Colonic mucosa (tissue), 4 donors: ENCODE measurements around the gene IQCN. TPM values are rescaled to one million over a fixed set of nuclear protein-coding genes. Genes with fewer than 3 reads are reported as not detected.

Experiments used
- DNase-seq: peaks from one replicate; pipeline ENCODE4 v3.0.0-alpha.2; 2020
- H3K27ac ChIP-seq: fragments of 200-600 bp; one replicate; pipeline ENCODE4 v1.8.0; 2021
- H3K27me3 ChIP-seq: fragments of 200-600 bp; one replicate; pipeline ENCODE4 v1.8.0; 2021
- H3K36me3 ChIP-seq: fragments of 200-600 bp; one replicate; pipeline ENCODE4 v1.8.0; 2021
- H3K4me1 ChIP-seq: fragments of 200-600 bp; one replicate; pipeline ENCODE4 v1.8.0; 2021; ENCODE audit warnings: mild to moderate bottlenecking
- H3K4me3 ChIP-seq: fragments of 200-600 bp; one replicate; pipeline ENCODE4 v1.8.0; 2021
- H3K9ac ChIP-seq, 2 donors: one replicate each; pipeline ENCODE4 v1.7.0; 2013; ENCODE audit warnings: control low read depth in 2 of 2, low read depth in 2 of 2, low read length in 2 of 2
- H3K9me3 ChIP-seq: fragments of 200-600 bp; one replicate; pipeline ENCODE4 v1.8.0; 2021
- CTCF ChIP-seq: fragments of 200-600 bp; IDR thresholded peaks from one replicate; pipeline ENCODE4 v1.8.0; 2022; ENCODE audit warnings: antibody characterized with exemption, mild to moderate bottlenecking
- intact Hi-C: fragments of 100-400 bp; cut with DNase I; formaldehyde crosslinking; loops from one replicate; pipeline ENCODE4 v1.14.1; 2022
- total RNA-seq, 2 donors: library from RNA; stranded (reverse); fragmentation: NEBNext Ultra II Directional in 1 of 2; extraction: Animal tissue kit (Norgen Biotek cat#: 25700) in 1 of 2; gene quantifications; one replicate each; pipeline ENCODE4 v1.2.1, GENCODE V29; 2021
- donor health status: healthy.
- donor health status: DM: no; HTN: no; CAD: no.
- donor health status: DM: no; HTN: no; CAD: no.

Gene IQCN
- total RNA-seq, 2 donors from 2014 or later: 1.7 to 3.0 TPM

GRCh38 chr19:18225355-18225701 is 48.9 kb downstream of the IQCN start:
- no peak for TF ChIP-seq CTCF
- intact Hi-C loops: no loop called here
- H3K4me3 ChIP-seq: no peak overlapping the region
- peaks cover 10% of the 10 kb centered on the region for H3K4me1 ChIP-seq
- no peak for DNase-seq
- no peaks in the 10 kb centered on the region for H3K36me3 ChIP-seq
- H3K27me3 ChIP-seq: peaks cover 18% of the 10 kb centered on the region
- no peaks in the 10 kb centered on the region for H3K9me3 ChIP-seq
- no peak overlapping the region for H3K27ac ChIP-seq
- peak overlapping the region in 1 of 2 donors; percentile 20 for H3K9ac ChIP-seq

DNA sequence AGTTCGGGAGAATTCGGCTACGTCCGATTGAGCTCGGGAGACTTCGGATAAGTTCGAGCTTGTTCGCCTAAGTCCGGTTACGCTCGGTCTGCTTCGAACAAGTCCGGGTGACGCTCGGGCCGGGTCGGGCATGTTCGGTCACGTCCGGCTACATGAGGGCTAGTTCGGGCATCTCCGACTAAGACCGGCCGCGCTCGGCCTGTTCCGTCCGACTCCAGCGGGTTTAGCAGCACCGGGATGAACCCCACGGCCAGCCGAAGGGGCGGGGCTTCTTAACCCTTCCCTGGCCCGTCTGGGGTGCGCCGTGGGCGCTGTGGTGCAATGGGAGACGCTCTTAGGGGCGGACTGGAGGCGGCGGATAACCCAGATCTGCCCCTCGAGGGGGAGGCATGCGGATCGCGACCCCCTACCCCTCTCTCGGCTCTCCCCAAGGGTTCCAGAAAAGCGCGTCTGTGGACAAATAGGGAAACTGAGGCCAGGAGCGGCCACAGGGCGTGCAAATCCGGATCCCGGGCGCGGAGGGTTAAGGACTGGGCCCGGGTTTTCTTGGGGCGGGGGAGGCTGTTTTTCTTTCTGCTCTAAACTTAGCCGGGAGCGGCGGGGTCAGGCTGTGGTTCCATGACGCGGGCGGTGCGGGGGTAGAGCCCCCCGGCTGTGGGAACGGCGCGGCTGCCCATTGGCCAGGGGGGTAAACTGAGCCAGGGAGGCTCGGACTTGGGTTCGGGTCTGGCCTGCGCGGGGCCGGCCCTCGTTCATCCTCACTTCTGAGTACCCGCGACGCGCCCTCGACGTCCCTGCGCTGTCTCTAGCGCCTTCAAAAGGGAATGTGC is 49.5 kb downstream of the IQCN start:
- no peak for TF ChIP-seq CTCF
- Histone ChIP-seq H3K4me3 (peak overlapping the region; percentile 27), H3K4me1 (peaks cover 10% of the 10 kb centered on the region), H3K27me3 (peaks cover 18% of the 10 kb centered on the region), H3K27ac (no peak overlapping the region), H3K9ac (peak overlapping the region; percentile 58 to 65), H3K9me3 (no peaks in the 10 kb centered on the region), H3K36me3 (no peaks in the 10 kb centered on the region)
- intact Hi-C loops: no loop called here
- DNase-seq: peak; percentile 94

DNA sequence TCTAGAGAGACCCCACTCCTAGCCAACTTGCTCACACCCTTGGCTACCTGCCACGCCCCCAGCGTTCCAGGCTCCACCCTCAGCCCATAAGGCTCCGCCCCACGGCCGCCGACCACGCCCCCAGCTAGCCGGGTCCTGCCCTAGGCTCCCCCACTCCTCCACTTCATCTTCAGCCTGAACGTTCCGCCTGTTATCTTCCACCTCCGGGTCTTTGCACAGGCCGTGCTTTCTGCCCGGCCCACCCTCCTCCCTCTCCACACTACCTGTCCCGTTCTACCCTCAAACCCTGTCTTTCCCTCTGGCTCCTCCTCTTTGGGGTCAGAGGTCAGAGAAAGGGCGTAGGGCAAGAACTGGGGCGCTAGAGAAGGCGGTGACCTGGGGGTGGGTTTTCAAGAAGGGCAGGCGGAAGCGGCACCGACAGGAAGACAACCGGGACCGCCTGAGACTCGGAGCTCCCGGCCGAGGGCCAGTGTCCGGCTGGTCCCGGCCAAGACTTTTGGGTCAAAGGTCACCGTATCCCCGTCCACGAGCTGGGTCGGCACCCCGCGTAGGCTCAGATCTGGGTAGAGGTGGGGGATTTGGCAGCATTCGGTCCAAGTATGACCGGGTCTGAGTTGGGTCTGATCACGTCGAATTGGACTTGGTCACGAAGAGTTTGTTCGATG is 50.3 kb downstream of the IQCN start:
- Histone ChIP-seq H3K36me3 (no peaks in the 10 kb centered on the region), H3K27ac (no peak overlapping the region), H3K4me3 (peak overlapping the region; percentile 27), H3K9me3 (no peaks in the 10 kb centered on the region), H3K9ac (peak overlapping the region; percentile 58 to 65), H3K27me3 (peaks cover 18% of the 10 kb centered on the region), H3K4me1 (peaks cover 10% of the 10 kb centered on the region)
- intact Hi-C loops: no loop called here
- DNase-seq: peak; percentile 63
- no peak for TF ChIP-seq CTCF

GRCh38 chr19:18221815-18222725 is 52.2 kb downstream of the IQCN start:
- no peak overlapping the region for H3K27ac ChIP-seq
- H3K9ac ChIP-seq: no peak overlapping the region
- H3K27me3 ChIP-seq: peaks cover 18% of the 10 kb centered on the region
- H3K4me1 ChIP-seq: peaks cover 10% of the 10 kb centered on the region
- no peak for TF ChIP-seq CTCF
- H3K4me3 ChIP-seq: no peak overlapping the region
- intact Hi-C loops: no loop called here
- no peaks in the 10 kb centered on the region for H3K36me3 ChIP-seq
- H3K9me3 ChIP-seq: no peaks in the 10 kb centered on the region
- DNase-seq: no peak

GRCh38 chr19:18220632-18221275 is 53.5 kb downstream of the IQCN start:
- intact Hi-C loops: no loop called here
- peaks cover 6% of the 10 kb centered on the region for H3K4me1 ChIP-seq
- no peak for TF ChIP-seq CTCF
- DNase-seq: no peak
- H3K27ac ChIP-seq: no peak overlapping the region
- H3K4me3 ChIP-seq: no peak overlapping the region
- H3K9me3 ChIP-seq: no peaks in the 10 kb centered on the region
- no peaks in the 10 kb centered on the region for H3K36me3 ChIP-seq
- H3K9ac ChIP-seq: no peak overlapping the region
- peaks cover 11% of the 10 kb centered on the region for H3K27me3 ChIP-seq
